Liver (tissue), 3 donors: Measurements from ENCODE around the gene AGPAT1.

Experiments
- NR2F2 ChIP-seq: IDR thresholded peaks from 2 replicates; pipeline ENCODE4 v1.6.1; 2016; ENCODE audit warnings: antibody characterized with exemption
- YY1 ChIP-seq: IDR thresholded peaks from 2 replicates; pipeline ENCODE4 v1.6.1; 2016; ENCODE audit warnings: antibody characterized with exemption, mild to moderate bottlenecking
- TF ChIP-seq, protein P1 (sequence below): fragments of 150-350 bp; IDR thresholded peaks from 2 replicates; pipeline ENCODE4 v1.5.1; 2017; ENCODE audit warnings: improper control_type of control experiment, low read depth, low read length; ENCODE audit not compliant: missing input control
- TF ChIP-seq, protein P2 (sequence below): IDR thresholded peaks from 2 replicates; pipeline ENCODE4 v1.6.1; 2016; ENCODE audit warnings: antibody characterized with exemption
- donor health status: healthy.
- donor health status: healthy.

DNA sequence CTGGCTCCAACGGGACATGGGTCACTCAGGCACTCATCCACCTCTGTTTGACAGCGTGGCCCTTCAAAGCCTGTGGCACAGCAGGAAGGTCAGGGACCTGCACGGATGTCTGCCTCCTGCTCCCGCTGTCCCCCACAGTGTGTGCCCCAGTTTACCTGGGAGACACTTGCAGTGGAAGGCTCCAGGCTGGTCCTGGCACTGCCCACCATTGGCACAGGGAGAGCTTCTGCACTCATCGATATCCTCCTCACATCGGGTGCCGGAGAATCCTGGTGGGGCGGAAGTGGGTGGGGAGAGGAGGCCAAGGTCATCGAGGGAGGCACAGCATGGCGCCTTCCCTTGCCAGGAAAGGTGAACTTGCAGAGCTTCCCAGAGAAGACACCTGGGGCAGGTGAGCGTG is 41.1 kb upstream of the AGPAT1 start:
- TF ChIP-seq, protein P1, sequence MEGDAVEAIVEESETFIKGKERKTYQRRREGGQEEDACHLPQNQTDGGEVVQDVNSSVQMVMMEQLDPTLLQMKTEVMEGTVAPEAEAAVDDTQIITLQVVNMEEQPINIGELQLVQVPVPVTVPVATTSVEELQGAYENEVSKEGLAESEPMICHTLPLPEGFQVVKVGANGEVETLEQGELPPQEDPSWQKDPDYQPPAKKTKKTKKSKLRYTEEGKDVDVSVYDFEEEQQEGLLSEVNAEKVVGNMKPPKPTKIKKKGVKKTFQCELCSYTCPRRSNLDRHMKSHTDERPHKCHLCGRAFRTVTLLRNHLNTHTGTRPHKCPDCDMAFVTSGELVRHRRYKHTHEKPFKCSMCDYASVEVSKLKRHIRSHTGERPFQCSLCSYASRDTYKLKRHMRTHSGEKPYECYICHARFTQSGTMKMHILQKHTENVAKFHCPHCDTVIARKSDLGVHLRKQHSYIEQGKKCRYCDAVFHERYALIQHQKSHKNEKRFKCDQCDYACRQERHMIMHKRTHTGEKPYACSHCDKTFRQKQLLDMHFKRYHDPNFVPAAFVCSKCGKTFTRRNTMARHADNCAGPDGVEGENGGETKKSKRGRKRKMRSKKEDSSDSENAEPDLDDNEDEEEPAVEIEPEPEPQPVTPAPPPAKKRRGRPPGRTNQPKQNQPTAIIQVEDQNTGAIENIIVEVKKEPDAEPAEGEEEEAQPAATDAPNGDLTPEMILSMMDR, result no peak
- TF ChIP-seq, protein P2, sequence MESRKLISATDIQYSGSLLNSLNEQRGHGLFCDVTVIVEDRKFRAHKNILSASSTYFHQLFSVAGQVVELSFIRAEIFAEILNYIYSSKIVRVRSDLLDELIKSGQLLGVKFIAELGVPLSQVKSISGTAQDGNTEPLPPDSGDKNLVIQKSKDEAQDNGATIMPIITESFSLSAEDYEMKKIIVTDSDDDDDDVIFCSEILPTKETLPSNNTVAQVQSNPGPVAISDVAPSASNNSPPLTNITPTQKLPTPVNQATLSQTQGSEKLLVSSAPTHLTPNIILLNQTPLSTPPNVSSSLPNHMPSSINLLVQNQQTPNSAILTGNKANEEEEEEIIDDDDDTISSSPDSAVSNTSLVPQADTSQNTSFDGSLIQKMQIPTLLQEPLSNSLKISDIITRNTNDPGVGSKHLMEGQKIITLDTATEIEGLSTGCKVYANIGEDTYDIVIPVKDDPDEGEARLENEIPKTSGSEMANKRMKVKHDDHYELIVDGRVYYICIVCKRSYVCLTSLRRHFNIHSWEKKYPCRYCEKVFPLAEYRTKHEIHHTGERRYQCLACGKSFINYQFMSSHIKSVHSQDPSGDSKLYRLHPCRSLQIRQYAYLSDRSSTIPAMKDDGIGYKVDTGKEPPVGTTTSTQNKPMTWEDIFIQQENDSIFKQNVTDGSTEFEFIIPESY, result no peak
- no peak for TF ChIP-seq YY1
- no peak for TF ChIP-seq NR2F2
